HL-60 (cell line): ENCODE measurements around the gene SDHA.
"Not testable (repeated sequence)": the region's sequence is repeated elsewhere in the genome, so short reads cannot be mapped to it uniquely, and the experiment has no call there.

Source experiments
- CTCF ChIP-seq: IDR thresholded peaks from one replicate; pipeline ENCODE4 v1.5.1; 2011; ENCODE audit warnings: low read length, control low read depth, inconsistent platforms; ENCODE audit not compliant: insufficient read depth
- GABPA ChIP-seq: IDR thresholded peaks from 2 replicates; pipeline ENCODE4 v1.6.1; 2012; ENCODE audit warnings: low read depth
- POLR2AphosphoS5 ChIP-seq: IDR thresholded peaks from 2 replicates; pipeline ENCODE4 v1.6.1; 2012; ENCODE audit warnings: low read depth

GRCh38 chr5:227375-227774, 9.3 kb downstream of the SDHA start:
- not testable (repeated sequence) for TF ChIP-seq CTCF, GABPA, POLR2AphosphoS5
